GM12878 (cell line): ENCODE results near the gene ACAT2. TPM values are rescaled to one million over a fixed set of nuclear protein-coding genes. Genes with fewer than 3 reads are reported as not detected.

ENCODE experiments used
- CEBPZ ChIP-seq: fragments of 150-350 bp; IDR thresholded peaks from 2 replicates; pipeline ENCODE4 v1.6.1; 2016; ENCODE audit warnings: low read depth, low read length
- CHD4 ChIP-seq: fragments of 200-600 bp; sonication (generic); IDR thresholded peaks from 2 replicates; pipeline ENCODE4 v1.6.1; 2016; ENCODE audit warnings: mild to moderate bottlenecking
- CREM ChIP-seq: IDR thresholded peaks from 2 replicates; pipeline ENCODE4 v1.6.1; 2014; ENCODE audit warnings: antibody characterized with exemption, low read depth
- DPF2 ChIP-seq: fragments of 450-650 bp; IDR thresholded peaks from 2 replicates; pipeline ENCODE4 v1.6.1; 2017; ENCODE audit warnings: mild to moderate bottlenecking
- E4F1 ChIP-seq: fragments of 450-650 bp; IDR thresholded peaks from 2 replicates; pipeline ENCODE4 v1.6.1; 2018; ENCODE audit warnings: borderline replicate concordance, mild to moderate bottlenecking; ENCODE audit not compliant: partially characterized antibody
- FOXK2 ChIP-seq: fragments of 450-650 bp; IDR thresholded peaks from 2 replicates; pipeline ENCODE4 v1.6.1; 2017; ENCODE audit warnings: mild to moderate bottlenecking, moderate library complexity
- GABPA ChIP-seq: IDR thresholded peaks from 2 replicates; pipeline ENCODE4 v1.6.1; 2014; ENCODE audit warnings: antibody characterized with exemption, low read depth, mild to moderate bottlenecking, inconsistent platforms
- GATAD2B ChIP-seq: fragments of 450-650 bp; conservative IDR thresholded peaks from 2 replicates; pipeline ENCODE4 v1.6.1; 2017; ENCODE audit warnings: low read depth, mild to moderate bottlenecking, moderate library complexity
- IKZF2 ChIP-seq, 2 experiments: fragments of 450-650 bp; IDR thresholded peaks; 2 replicates each; pipeline ENCODE4 v1.6.1; 2017; ENCODE audit warnings: mild to moderate bottlenecking in 2 of 2, moderate library complexity in 2 of 2
- KLF5 ChIP-seq: fragments of 450-650 bp; IDR thresholded peaks from 2 replicates; pipeline ENCODE4 v1.6.1; 2014; ENCODE audit warnings: mild to moderate bottlenecking; ENCODE audit not compliant: partially characterized antibody
- LARP7 ChIP-seq: fragments of 450-650 bp; IDR thresholded peaks from 2 replicates; pipeline ENCODE4 v1.6.1; 2017; ENCODE audit warnings: mild to moderate bottlenecking
- MYC ChIP-seq: IDR thresholded peaks from 2 replicates; pipeline ENCODE4 v1.6.1; 2011; ENCODE audit warnings: mild to moderate bottlenecking, low read length, moderate library complexity, inconsistent platforms; ENCODE audit not compliant: insufficient read depth, insufficient replicate concordance, insufficient read length, severe bottlenecking
- NKRF ChIP-seq: fragments of 450-650 bp; conservative IDR thresholded peaks from 2 replicates; pipeline ENCODE4 v1.6.1; 2017; ENCODE audit warnings: mild to moderate bottlenecking, moderate library complexity
- RUNX3 ChIP-seq: IDR thresholded peaks from 2 replicates; pipeline ENCODE4 v1.6.1; 2012; ENCODE audit warnings: low read length, inconsistent platforms
- SPI1 ChIP-seq: IDR thresholded peaks from 2 replicates; pipeline ENCODE4 v1.6.1; 2011; ENCODE audit warnings: low read depth, mild to moderate bottlenecking, low read length, moderate library complexity, borderline replicate concordance; ENCODE audit not compliant: insufficient read depth
- TARDBP ChIP-seq: IDR thresholded peaks from 2 replicates; pipeline ENCODE4 v1.6.1; 2016; ENCODE audit warnings: borderline replicate concordance
- polyA plus RNA-seq, 11 experiments: library from polyadenylated mRNA; depleted of rRNA in 4 of 11; unstranded in 6 of 11; stranded (reverse) in 5 of 11; fragments of >200 nt; fragmentation: Nextera tagmentation in 4 of 11; fragmentation: Illumina TruSeq in 1 of 11; extraction: Ambion mirVana in 4 of 11; extraction: Trizol in 1 of 11; gene quantifications; 1 replicate in 1 of 11; 2 replicates in 10 of 11; pipeline versions ENCODE4 v1.2.1 to v1.2.3, GENCODE V29; 2011 to 2016; ENCODE audit warnings: inconsistent platforms in 2 of 11, missing spikeins in 2 of 11, low read depth in 1 of 11
- total RNA-seq, 4 experiments: library from RNA; depleted of rRNA in 3 of 4; stranded (reverse); fragments of >200 nt in 3 of 4; fragmentation: Illumina TruSeq in 1 of 4; extraction: Trizol in 1 of 4; gene quantifications; 2 replicates each; pipeline versions ENCODE4 v1.2.1 to v1.2.3, GENCODE V29; 2013 to 2021
- TF ChIP-seq, protein P1 (sequence below): fragments of 450-650 bp; IDR thresholded peaks from 2 replicates; pipeline ENCODE4 v1.6.1; 2018; ENCODE audit warnings: mild to moderate bottlenecking, low read depth, moderate library complexity; ENCODE audit not compliant: partially characterized antibody
- TF ChIP-seq, protein P2 (sequence below): IDR thresholded peaks from 2 replicates; pipeline ENCODE4 v1.6.1; 2011; ENCODE audit warnings: low read depth, low read length, improper control_type of control experiment, borderline replicate concordance

ACAT2 gene
- total and polyA plus RNA-seq, 10 of the 15 experiments (the other 5 are each of a cell fraction or from before 2014, with no cell fraction given), result 87.9 to 257 (median 132) TPM

DNA sequence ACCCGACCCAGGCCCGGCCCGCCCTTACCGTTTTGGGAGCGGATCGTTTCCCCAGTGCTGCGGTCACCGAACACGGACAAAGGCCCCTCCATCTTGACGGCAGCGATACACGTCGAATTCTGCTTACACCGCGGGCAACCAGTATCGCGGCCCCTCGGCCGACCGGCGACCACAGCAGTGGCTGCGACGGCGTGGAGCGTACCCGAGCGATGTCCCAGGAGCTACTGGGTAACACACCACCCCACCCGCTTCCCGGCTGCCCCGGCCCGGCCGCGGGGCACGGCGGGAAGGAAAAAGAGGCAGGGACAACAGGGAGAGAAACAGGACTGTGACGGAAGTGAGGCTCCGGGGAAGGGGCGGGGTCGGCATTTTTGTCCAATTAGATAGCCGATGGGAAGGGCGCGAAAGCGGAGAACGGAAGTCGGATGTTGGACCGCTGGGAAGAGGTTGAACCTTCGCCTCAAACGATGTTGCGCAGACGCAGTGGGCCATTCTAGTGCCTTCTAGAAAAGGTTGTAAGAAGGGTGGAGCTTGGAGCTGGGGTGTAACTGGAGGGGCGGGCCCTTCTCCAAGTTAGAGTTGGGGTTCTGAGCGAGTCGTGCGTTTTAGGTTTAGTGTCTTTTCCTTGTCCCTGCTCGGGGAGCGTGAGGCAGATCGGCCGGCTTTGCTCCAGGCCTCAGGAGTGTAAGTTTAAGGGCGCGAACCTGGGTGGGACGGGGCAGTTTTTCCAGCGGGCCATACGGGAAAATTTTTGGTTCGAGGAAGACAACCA is 27.7 kb downstream of the ACAT2 start, which contains the start of gene TCP1 (continued):
- TF ChIP-seq FOXK2, result peak; percentile 89
- no peak for TF ChIP-seq CEBPZ
- TF ChIP-seq RUNX3, result peak; percentile 63
- TF ChIP-seq TARDBP, result no peak
- peak; percentile 41 to 64; a peak in 3 of 4 replicates for TF ChIP-seq IKZF2 (IDR thresholded peaks at IDR 0.05)
- peak; percentile 13; the same call in 1 of the 2 replicates for TF ChIP-seq LARP7
- no peak for TF ChIP-seq CHD4
- peak; percentile 62 for TF ChIP-seq SPI1
- TF ChIP-seq E4F1, result peak; percentile 41
- TF ChIP-seq, protein P1, sequence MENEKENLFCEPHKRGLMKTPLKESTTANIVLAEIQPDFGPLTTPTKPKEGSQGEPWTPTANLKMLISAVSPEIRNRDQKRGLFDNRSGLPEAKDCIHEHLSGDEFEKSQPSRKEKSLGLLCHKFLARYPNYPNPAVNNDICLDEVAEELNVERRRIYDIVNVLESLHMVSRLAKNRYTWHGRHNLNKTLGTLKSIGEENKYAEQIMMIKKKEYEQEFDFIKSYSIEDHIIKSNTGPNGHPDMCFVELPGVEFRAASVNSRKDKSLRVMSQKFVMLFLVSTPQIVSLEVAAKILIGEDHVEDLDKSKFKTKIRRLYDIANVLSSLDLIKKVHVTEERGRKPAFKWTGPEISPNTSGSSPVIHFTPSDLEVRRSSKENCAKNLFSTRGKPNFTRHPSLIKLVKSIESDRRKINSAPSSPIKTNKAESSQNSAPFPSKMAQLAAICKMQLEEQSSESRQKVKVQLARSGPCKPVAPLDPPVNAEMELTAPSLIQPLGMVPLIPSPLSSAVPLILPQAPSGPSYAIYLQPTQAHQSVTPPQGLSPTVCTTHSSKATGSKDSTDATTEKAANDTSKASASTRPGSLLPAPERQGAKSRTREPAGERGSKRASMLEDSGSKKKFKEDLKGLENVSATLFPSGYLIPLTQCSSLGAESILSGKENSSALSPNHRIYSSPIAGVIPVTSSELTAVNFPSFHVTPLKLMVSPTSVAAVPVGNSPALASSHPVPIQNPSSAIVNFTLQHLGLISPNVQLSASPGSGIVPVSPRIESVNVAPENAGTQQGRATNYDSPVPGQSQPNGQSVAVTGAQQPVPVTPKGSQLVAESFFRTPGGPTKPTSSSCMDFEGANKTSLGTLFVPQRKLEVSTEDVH, result peak; percentile 89
- TF ChIP-seq DPF2, result peak; percentile 23; the same call in 1 of the 2 replicates
- peak; percentile 33; the same call in 1 of the 2 replicates for TF ChIP-seq GATAD2B
- peak; percentile 84 for TF ChIP-seq NKRF
- peak; percentile 63 for TF ChIP-seq CREM
- peak; percentile 11 for TF ChIP-seq KLF5
- TF ChIP-seq, protein P2, sequence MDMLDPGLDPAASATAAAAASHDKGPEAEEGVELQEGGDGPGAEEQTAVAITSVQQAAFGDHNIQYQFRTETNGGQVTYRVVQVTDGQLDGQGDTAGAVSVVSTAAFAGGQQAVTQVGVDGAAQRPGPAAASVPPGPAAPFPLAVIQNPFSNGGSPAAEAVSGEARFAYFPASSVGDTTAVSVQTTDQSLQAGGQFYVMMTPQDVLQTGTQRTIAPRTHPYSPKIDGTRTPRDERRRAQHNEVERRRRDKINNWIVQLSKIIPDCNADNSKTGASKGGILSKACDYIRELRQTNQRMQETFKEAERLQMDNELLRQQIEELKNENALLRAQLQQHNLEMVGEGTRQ, result no peak
- TF ChIP-seq MYC, result peak; percentile 41
- peak; percentile 92 for TF ChIP-seq GABPA
